ENCODE results near the gene DNPH1.

Gene DNPH1

GRCh38 chr6:43228951-43229802, at the start of gene DNPH1:
Gene DNPH1, minus strand, starts transcription at chr6:43229481. Its CDS starts 25 bp downstream, at chr6:43229456.
- FAIRE-seq (no peak), DNase-seq (ENCODE audit: low spot score) (peak; percentile 11)

- no peak for FAIRE-seq
- DNase-seq (ENCODE audit: low spot score) = peak; percentile 63
These were observed 49.3 kb upstream of the DNPH1 start for GRCh38 chr6:43278524-43279078.

- FAIRE-seq = no peak
- peak; percentile 18 for DNase-seq (ENCODE audit: low spot score)
These were observed 48.6 kb upstream of the DNPH1 start for GRCh38 chr6:43277643-43278523.

- DNase-seq (ENCODE audit: low spot score) (no peak), FAIRE-seq (no peak)
These were observed 48.0 kb upstream of the DNPH1 start for GRCh38 chr6:43277306-43277642.

DNA sequence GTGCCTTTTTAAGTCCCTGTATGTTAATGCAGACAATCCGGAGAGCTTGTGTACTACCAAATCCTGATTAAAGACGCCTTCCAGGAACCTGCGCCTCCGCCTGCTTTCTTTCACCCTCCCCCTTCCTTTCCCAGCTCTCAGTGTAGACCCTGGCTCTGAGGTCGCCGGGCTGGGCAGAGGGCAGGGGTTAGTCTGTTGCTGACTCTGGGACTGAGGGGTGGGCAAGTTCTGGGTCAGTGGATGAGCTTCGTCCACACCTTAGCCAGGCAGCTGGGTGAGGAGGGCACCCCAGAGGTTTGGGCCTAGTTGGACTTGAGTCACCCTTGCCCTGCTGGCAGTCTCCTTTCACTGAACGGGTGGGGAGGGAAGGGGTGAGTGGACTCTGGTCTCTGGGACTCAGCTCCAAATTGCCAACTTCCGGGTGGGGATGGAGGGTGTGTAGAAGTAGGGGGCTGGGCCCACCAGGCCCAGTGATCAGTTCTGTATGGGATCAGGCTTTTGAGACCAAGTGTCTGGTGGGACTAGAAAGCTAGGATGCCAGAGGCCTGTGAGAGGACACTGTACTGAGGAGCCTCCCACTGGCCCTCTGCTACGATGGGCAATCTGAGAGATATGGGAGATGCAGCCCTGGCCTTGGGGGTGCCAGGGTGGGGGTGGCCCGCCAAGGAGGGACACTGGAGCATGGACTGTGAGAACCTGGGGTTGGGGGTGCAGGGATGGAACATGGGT, 47.5 kb upstream of the DNPH1 start:
- no peak for FAIRE-seq

GRCh38 chr6:43275801-43276576, 46.7 kb upstream of the DNPH1 start:
- FAIRE-seq (no peak), DNase-seq (ENCODE audit: low spot score) (no peak)

More for the DNA sequence above, 47.5 kb upstream of the DNPH1 start:
- DNase-seq (ENCODE audit: low spot score) = no peak

- FAIRE-seq (no peak), DNase-seq (ENCODE audit: low spot score) (no peak)
These were observed 45.8 kb upstream of the DNPH1 start for GRCh38 chr6:43274916-43275597.

DNA sequence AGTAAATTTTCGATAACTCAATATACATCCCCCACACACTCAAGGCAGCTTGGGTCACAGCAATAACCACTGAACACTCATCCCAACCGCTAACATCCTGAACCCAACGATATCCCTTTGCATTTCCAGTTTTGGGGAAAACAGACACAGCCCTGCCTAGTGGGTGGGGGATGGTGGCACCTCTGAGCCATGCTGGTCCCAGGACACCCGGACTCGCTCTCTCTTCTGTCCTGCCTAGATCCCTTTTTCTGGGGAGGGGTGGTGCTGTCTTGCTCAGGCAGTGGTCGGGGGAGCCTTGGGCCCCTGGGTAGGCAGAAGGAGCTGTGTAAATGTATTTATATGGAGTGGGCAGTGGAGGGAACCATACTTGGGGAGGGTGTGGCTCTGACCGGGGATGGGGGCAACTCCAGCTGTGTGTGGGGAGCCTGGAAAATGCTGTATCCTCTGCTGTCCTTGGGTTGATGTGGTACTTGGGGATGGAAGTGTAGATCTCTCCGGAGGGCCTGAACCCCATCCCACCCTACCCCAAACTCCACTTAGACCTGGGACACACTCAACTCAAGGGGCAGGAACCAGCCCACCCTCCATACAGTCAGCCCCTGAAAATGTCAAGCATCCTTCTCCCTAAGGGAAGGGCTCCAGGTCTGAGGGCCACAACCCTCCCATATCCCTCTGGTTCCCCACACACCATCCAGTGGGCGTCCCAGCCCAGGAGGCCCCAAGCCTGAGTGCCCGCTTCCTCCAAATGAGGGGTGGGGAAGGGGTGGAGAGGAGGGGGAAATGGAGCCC, 45.0 kb upstream of the DNPH1 start:
- DNase-seq (ENCODE audit: low spot score) (no peak), FAIRE-seq (no peak)

DNA sequence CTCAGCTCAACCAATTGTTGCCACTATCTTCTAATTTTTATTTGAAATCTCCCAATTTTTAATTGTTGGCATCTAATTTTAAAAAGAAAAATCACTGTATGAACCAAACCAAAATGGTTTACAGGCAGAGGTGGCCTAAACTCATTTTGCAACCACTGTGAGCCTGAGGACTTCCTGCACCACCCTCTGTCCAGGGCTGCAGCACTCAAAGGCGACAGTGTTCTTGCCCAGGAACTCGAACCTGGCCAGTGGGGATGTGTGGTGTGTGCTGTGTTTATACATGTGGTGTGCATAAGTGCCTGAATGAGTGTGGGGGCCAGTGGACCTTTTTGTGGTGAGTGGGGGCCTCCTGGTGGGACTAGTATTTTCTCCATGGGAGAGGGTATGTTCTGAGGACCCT, 44.4 kb upstream of the DNPH1 start:
- no peak for FAIRE-seq
- no peak for DNase-seq (ENCODE audit: low spot score)

GRCh38 chr6:43271944-43272343, 42.7 kb upstream of the DNPH1 start:
- DNase-seq (ENCODE audit: low spot score) (no peak), FAIRE-seq (no peak)

DNA sequence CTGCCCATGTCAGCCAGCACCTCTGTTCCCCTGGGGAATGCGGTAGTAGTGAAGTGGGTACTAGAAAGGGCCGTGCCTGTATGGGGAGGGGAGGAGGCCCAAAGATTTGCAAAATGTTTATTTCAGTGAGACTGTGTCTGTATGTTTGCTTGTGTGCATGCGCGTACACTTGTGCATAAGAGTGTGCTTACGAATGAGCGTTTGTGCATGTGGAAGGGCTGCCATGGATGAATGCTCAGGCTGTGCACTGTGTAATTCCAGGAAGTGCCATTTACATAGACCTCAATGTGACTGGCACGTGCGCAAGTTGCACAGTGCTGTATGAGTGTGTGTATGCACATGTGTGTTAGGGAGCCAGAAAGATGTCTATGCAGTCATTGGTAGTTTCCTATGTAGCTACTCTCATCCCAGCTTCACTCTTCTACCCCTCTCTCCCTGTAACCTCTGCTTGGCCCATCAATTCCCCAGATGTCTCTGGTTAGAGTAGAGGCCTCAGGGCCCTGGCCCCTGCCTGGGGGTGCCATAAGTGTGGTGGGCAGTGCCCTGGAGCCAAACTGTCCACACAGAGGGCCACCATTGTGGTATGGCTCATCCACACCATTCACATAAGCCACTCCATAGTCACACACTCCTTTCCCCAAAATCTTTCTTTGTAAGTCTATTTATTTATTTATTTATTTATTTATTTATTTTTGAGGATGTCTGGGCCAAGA, 42.0 kb upstream of the DNPH1 start:
- DNase-seq (ENCODE audit: low spot score) (no peak), FAIRE-seq (no peak)

- no peak for DNase-seq (ENCODE audit: low spot score)
- FAIRE-seq = no peak
These were observed 40.2 kb upstream of the DNPH1 start for GRCh38 chr6:43269273-43270007.

DNA sequence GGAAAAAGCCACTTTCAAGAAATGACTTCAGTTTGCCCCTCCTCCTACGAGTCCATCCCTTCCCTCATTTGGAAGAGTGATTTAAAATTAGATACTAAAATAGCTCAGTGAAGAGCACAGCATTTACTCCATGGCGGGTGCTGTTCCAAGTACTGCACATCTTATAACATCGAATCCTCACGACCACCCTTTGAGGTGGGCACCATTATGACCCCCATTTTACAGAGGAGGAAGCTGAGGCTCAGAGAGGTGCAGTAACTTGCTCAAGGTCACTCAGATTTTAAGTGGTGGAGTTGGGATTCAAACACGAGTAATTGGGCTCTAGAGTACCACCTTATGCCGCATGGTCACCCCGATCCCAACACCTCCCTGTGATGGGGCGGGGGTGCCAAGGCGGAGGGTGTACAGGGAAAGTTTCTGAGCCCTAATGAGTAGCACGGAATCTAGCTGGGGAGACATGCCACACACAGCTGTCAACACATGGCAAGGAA, 39.5 kb upstream of the DNPH1 start:
- FAIRE-seq (no peak), DNase-seq (ENCODE audit: low spot score) (no peak)

DNA sequence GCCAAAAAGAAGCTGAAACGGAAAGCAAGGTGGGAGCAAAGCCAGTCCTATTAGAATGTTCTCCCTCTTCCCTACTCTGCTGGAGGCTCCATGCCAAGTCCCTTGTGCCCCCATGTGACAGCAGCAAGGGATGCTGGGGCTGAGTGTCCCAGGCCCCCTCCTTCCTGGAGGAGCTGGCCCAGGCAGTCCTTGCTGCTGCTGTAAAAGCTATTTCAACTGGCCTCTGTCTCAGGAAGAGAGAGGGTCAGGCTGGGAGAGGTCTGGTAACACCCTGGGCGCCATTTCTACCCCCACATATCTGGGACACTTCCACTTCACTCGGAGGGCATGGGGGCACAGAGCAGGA, 39.0 kb upstream of the DNPH1 start:
- DNase-seq (ENCODE audit: low spot score) (no peak), FAIRE-seq (no peak)

GRCh38 chr6:43267619-43268354, 38.5 kb upstream of the DNPH1 start:
- DNase-seq (ENCODE audit: low spot score) = no peak
- no peak for FAIRE-seq

DNA sequence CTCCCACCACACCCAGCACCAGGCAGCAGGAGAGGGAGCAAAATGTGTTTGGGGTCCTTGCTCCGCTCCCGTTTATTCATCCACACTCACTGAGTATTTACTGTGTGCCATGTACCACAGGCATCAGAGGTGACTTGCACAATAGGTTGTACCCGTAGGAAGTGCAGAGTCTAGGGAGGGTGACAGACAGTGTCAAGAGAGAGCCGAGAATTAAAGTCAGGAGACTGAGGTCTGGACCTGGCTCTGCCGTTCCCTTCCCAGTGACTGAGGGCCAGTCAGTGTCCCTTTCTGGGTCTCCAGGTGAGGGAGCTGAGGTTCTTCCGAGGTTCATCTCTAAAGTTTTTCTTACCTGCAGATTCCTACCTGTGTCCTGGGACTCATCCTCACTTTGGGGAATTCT, 36.3 kb upstream of the DNPH1 start:
- DNase-seq (ENCODE audit: low spot score) (no peak), FAIRE-seq (no peak)

GRCh38 chr6:43264599-43265145, 35.4 kb upstream of the DNPH1 start:
- FAIRE-seq = no peak
- DNase-seq (ENCODE audit: low spot score) = no peak
